GM18511 (cell line): Measurements from ENCODE around the gene DTNA.

Experiments used
- ATAC-seq: cut with Tn5 transposase; IDR thresholded peaks from one replicate; pipeline ENCODE4 v1.9.1; 2021; ENCODE audit warnings: mild to moderate bottlenecking, moderate library complexity; ENCODE audit not compliant: unreplicated experiment

DTNA gene

GRCh38 chr18:34847408-34847807 lies 137.3 kb downstream of the DTNA start:
- no peak for ATAC-seq

- no peak for ATAC-seq
Measured at GRCh38 chr18:34848156-34848555, 138.1 kb downstream of the DTNA start.

DNA sequence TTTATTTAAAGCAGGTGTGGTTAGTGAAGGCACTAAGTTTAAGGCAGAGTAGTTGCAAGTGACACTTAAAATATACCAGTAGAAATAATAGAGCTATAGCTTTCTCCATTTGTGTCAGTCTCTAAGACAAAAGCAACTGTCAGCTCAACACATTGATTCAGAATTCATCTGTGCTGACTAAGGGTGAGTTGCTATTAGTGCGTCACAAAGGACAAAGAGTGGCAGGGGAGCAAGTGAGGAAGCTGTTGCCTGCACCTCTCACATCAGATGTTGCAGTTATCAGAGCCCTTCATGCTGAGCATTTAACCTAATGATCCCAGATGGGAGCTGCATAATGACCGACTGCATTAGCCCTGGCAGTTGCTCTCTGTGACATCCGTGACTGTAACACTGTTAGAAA lies 138.6 kb downstream of the DTNA start:
- no peak for ATAC-seq

DNA sequence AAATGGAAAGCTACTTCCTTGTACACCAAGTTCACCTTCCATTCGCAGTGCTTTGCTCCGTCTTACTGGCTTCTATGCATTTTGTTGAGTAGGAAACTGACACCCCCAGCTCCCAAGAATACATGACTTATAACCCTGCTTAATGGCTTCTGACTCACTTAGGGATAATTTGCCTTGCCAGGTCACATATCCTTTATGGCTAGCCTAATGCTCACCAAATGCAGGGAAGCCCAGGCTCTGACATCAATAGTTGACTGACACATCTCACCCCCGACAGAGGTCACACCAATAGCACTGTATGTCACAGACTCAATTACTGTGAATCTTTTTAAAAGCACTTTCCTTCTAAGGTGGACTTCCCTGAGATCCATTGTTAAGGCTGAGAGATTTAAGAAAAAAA lies 147.2 kb downstream of the DTNA start:
- no peak for ATAC-seq

DNA sequence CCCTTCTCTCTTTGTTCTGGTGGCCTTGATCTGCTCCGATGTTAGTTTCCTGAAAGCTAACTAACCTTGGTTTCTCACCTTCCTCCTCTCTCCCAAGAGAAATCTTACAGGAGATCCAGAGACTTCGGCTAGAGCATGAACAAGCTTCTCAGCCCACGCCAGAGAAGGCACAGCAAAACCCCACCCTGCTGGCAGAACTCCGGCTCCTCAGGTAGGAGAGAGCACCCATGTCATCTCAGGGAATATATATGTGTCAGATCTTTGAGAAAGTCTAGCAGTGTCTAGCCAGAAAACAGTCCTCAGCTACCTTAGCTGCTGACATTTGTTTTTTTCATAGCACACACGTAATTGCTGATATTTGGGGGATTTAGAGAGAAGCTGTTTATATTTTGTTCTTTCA lies 148.1 kb downstream of the DTNA start:
- ATAC-seq: no peak

- no peak for ATAC-seq
Measured at GRCh38 chr18:34859496-34859895, 149.4 kb downstream of the DTNA start.

DNA sequence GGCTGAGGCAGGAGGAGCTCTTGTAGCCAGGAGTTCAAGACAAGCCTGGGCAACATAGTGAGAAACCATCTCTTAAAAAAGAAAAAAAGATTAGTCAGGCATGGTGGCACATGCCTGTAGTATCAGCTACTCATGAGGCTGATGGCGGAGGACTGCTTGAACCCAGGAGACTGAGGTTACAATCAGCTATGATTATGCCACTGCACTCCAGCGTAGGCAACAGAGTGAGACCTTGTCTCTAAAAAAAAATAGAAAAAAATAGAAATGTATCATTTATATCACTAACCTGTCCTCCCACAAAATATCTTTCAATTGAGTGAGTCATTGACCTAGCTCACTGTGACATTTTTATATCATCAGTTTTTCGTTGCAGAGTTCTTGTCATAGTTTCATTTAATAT lies 152.5 kb downstream of the DTNA start:
- no peak for ATAC-seq

GRCh38 chr18:34863702-34864101 lies 153.6 kb downstream of the DTNA start:
- no peak for ATAC-seq

DNA sequence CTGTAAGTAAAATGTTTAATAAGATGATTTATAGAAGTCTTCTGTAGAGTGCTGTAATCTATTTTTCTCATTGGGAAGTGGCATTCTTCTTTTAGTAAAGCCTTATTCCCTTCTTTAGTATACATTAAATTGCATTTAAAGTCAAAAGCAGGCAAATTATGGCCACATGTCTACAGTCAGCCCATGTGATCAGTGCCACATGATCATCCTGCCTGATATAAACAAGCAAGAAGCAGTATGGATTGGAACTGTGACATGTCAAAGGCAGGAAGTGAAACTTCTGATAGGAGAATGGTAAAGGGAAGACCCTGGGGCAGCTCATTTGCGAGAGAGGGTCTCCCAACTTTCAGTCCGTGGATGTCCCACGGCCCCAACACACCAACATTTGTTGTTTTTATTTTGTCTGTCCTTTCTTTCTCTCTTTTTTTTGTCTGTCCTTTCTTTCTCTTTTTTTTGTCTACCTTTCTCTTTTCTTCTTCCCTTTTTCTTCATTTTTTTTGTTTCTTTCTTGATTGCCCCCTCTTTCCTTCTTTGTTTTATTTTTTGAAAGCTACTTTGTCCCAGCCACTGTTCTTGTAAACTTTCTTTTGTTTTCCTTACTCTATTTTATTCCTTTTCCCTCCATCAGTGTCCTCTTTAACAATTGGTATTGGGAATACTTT lies 154.9 kb downstream of the DTNA start:
- ATAC-seq: no peak

GRCh38 chr18:34866310-34866709 lies 156.2 kb downstream of the DTNA start:
- ATAC-seq: no peak

GRCh38 chr18:34866739-34867138 lies 156.6 kb downstream of the DTNA start:
- ATAC-seq: no peak

DNA sequence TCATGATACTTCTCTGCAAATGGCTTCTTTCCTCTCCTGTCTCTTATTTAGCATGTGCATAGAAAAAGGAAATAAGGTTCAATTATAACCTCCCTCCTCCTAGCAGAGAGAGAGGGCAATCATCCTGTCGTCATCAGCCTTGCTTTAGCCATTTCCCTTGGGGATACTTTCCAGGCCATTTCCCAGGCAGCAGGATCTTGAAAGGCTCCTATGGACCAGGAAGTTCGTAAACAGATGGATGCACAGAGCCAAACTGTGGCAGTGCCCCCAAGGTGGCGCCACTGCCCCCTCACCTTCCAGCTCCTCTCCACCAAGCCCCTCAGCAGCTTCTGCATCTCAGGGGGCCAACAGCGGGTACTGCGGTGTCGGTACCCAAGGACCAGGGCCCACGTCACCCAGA lies 157.4 kb downstream of the DTNA start:
- ATAC-seq: no peak

- no peak for ATAC-seq
Measured at GRCh38 chr18:34870555-34871310, 160.6 kb downstream of the DTNA start.

GRCh38 chr18:34871435-34871834 lies 161.3 kb downstream of the DTNA start:
- ATAC-seq: no peak

- no peak for ATAC-seq
Measured at GRCh38 chr18:34872066-34872465, 162.0 kb downstream of the DTNA start.

- no peak for ATAC-seq
Measured at GRCh38 chr18:34873986-34874580, 164.0 kb downstream of the DTNA start.

DNA sequence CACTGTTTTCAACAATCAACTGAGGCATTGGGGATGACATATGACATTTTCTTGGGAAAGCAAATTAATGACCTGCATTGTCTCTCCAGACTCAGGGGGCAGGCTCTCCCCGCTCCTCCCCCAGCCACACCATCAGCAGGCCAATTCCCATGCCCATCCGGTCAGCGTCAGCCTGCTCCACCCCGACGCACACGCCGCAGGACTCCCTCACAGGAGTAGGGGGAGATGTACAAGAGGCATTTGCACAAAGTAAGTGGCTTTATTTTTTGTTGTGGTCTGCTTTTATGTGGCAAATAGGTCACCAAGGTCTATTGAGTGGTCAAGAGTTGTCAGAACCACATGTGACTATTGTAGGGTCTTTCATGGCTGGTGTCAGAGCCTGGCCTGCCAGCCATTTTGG lies 165.1 kb downstream of the DTNA start:
- no peak for ATAC-seq

DNA sequence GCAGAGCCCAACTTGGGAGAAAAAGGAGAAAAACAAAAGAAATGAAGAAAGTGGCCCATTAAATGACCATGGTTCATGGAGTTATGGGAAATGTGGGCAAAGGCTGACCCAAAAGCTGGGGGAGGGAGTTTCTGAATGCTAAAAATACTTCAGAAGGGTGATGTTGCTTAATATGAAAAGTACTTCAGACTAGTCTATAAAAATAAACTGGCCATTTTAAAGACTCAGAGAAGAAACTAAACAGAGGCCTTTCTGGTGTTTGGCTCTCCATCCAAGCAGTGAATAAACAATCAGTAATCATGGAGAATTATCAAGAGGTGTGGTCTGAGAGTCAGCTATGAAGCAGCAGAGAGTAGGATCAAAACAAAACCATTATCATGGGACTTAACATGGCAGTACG lies 170.3 kb downstream of the DTNA start:
- no peak for ATAC-seq

DNA sequence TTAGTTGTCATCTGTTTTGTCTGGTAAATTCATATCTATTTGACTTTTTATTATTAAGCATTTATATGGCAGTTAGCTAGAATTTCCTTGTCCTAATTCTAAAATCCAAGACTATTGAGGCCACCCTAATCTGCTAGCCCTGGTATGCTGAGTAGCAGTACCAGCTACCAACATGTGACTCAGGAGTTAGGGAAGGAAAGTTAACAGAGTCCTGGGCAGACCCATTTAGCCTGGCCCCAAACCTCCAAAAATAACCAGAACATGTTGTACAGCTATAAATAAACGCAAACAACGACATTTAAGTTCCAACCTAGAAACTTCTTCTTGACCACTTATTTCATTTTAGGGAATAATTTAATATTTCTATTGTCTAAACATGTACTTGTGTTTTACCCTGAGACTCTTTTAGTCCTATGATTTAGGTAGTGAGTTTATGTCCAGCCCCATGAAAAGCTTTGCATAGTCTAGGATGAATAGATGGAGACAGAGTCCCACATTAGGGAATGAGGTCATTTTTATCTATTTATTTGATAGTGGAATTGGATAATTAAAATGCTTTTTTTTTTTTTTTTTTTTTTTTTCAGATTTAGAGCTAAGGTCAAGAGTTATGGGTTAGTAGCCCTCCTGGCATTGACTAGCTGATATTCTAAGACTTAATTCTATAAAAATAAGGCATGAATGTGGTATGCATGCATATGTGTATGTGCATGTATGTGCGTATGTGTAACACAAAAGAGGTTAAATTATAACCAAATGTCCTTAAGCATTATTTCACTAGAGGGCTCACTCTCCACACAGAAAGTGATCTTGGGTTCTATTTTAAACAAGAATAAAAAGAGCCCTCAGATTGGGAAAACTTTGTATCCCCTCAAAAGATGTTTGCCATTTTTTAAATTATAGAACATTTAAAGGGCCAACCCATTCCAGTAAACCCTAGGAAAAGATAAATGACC lies 171.1 kb downstream of the DTNA start:
- ATAC-seq: no peak

GRCh38 chr18:34884436-34884835 lies 174.3 kb downstream of the DTNA start:
- ATAC-seq: no peak

DNA sequence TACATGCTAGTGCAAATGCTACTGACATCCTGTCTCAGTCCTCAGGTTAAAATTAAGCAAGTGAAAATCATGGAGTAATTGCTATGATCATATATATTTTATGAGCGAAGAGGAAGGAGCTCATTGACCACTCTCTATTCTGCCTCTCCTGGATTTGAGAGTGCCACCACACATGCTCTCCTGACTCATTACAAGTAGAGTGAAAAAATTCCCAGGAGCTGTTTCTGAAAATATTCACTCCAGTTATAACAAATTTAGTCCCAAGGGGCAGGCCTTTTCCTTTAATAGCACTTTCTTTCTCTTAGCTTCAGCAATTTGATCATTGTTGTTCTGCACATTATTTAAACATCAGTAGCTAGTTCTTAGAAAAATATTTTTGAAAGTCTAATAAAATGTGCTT lies 176.1 kb downstream of the DTNA start:
- no peak for ATAC-seq
